ENCODE data around the gene WIZ. TPM values are rescaled to one million over a fixed set of nuclear protein-coding genes. Genes with fewer than 3 reads are reported as not detected.

The WIZ gene
- total and polyA plus RNA-seq, 3 donors from 2014 or later: 66.2 to 118 (median 109) TPM

DNA sequence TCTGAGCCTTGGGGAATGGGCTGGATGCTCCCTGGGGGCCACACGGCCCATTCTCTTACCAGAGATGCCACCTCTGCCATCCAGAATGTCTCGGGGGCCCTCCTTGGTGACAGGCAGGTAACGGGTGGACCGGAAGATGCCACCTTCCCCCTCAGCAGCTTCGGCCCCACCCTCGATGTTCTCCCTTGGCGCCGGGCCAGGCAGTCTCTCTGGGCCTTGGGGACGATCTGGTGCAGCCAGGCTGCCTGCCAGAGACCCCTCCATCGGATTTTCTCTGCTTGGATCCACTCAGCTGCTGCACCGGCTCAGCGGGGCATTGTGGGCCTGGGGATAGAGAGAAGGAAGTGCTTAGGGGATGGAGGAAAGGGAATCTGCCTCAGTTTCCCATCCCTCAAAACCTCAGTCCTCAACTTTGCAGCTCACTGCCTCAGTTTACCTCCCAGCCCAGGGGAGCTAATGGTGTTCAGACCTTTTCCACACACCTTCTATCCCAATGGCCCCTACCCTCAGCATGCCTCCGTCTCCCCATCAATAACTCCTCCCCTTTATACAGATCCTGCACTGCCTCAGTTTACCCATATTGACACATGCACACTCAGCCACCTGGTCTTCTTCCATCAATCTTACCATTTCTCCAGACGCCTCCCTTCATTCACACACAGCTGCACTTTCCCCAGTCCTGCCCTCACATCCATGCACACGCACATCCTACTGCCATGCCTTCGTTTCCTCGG lies 1.5 kb downstream of the WIZ start:
- Histone ChIP-seq H3K27ac (no peak overlapping the region), H3K4me1 (peaks cover 13% of the 10 kb centered on the region), H3K27me3 (no peaks in the 10 kb centered on the region), H3K36me3 (ENCODE audit: low read depth, missing control alignments) (no peaks in the 10 kb centered on the region), H3K9me3 (no peaks in the 10 kb centered on the region), H3K4me3 (no peak overlapping the region)
- intact Hi-C loops (cut with DNase I; ENCODE audit: low total_unique reads): no loop called here
- WGBS, 2 donors: 36 to 57% methylated on average over 5 to 17 of the region's 17 CpGs
- DNase-seq: no peak
- TF ChIP-seq POLR2A (IDR thresholded peaks at IDR 0.05) (no peak), CTCF (IDR thresholded peaks at IDR 0.05) (no peak)

GRCh38 chr19:15447057-15447456 lies 2.7 kb downstream of the WIZ start:
- H3K27ac ChIP-seq: no peak overlapping the region
- H3K27me3 ChIP-seq: no peaks in the 10 kb centered on the region
- H3K9me3 ChIP-seq: no peaks in the 10 kb centered on the region
- no peak for DNase-seq
- intact Hi-C loops (cut with DNase I; ENCODE audit: low total_unique reads): no loop called here
- H3K4me1 ChIP-seq: peaks cover 6% of the 10 kb centered on the region
- H3K4me3 ChIP-seq: no peak overlapping the region
- no peaks in the 10 kb centered on the region for H3K36me3 ChIP-seq (ENCODE audit: low read depth, missing control alignments)
- TF ChIP-seq CTCF (IDR thresholded peaks at IDR 0.05): no peak
- no peak for TF ChIP-seq POLR2A (IDR thresholded peaks at IDR 0.05)
- WGBS, 2 donors: 83 to 84% methylated on average over 3 to 4 of the region's 4 CpGs

DNA sequence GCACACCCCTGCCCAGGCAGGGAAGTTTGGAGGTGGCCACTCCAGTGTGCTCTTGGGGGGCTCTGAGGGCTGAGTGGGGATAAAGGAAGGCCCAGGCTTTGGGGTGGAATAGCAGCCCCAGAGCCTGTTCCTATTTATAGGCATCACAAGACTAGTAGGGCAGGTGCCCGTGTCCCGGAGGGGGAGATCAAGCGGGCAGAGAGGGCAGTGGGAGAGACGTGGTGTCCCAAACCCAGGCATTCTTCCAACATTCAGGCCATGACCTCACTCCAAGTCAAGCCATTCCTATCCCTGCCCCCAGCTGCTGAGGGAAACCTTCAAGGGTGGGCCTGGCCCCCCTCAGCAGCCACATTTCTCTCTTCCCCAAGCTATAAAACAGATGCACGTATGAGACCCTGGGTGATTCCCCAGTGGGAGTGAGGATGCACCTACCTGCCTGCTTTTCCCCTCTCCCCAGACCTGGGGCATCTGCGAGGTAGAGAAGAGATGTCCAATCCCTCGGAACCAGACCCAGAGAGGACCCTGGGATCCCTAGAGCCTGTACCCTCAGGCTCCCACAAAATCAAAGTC lies 3.9 kb downstream of the WIZ start:
- TF ChIP-seq POLR2A (IDR thresholded peaks at IDR 0.05) (no peak), CTCF (IDR thresholded peaks at IDR 0.05) (no peak)
- H3K36me3 ChIP-seq (ENCODE audit: low read depth, missing control alignments): no peaks in the 10 kb centered on the region
- intact Hi-C loops (cut with DNase I; ENCODE audit: low total_unique reads): no loop called here
- H3K9me3 ChIP-seq: no peaks in the 10 kb centered on the region
- WGBS, 2 donors: 52 to 63% methylated on average over 4 to 7 of the region's 7 CpGs
- H3K4me3 ChIP-seq: no peak overlapping the region
- peak; percentile 46 for DNase-seq
- peaks cover 6% of the 10 kb centered on the region for H3K4me1 ChIP-seq
- no peaks in the 10 kb centered on the region for H3K27me3 ChIP-seq
- no peak overlapping the region for H3K27ac ChIP-seq

DNA sequence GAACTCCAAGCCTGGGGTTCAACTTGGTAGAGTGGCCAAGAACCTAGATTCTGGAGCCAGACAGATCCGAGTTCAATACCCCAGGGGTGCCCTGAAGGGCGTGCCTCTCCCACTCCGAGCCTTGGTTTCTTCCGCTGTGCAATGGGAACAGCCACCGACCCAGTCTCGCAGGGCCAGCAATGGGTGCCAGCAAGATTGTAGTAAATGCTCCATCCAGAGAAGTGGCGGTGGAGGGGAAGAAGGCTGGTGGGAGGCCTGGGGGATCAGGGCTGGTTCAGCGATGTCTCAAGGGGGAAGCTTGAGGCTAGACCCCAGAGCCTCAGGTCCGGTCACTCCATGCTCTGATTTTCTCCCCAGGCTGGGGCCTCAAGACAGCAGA lies 4.5 kb downstream of the WIZ start:
- H3K36me3 ChIP-seq (ENCODE audit: low read depth, missing control alignments): no peaks in the 10 kb centered on the region
- DNase-seq: no peak

More for the DNA sequence above, 4.5 kb downstream of the WIZ start:
- TF ChIP-seq CTCF (IDR thresholded peaks at IDR 0.05) (no peak), POLR2A (IDR thresholded peaks at IDR 0.05) (no peak)
- Histone ChIP-seq H3K9me3 (no peaks in the 10 kb centered on the region), H3K4me1 (peaks cover 6% of the 10 kb centered on the region), H3K27me3 (no peaks in the 10 kb centered on the region), H3K27ac (no peak overlapping the region), H3K4me3 (no peak overlapping the region)
- WGBS, 2 donors: 84 to 92% methylated on average over 8 to 9 of the region's 9 CpGs
- intact Hi-C loops (cut with DNase I; ENCODE audit: low total_unique reads): no loop called here
